ENCODE measurements around the gene WNT7B.

Gene WNT7B

DNA sequence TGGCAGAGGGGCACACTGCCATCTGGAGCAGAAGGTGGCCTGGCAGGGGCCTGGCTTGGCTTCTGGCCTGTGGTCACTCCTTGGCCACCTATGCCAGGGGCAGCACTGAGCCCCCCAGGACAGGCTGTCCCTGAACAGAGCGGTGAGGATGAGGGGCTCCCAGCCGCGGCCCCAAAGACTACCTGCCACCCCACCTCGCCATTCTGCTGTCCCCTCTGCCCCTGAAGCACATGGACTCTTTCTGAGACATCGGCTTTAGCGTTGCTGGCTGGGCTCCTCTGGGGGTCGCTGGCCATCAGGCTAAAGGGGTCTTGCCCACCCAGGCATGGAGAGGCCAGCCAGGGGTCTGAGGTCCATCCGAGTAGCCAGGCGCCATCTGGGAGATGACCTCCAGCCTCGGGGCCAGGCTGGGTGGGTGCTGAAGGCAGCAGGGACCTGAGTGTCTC lies 87.8 kb downstream of the WNT7B start:
- no peak for DNase-seq (ENCODE audit: low read depth in 2 of 2)

DNA sequence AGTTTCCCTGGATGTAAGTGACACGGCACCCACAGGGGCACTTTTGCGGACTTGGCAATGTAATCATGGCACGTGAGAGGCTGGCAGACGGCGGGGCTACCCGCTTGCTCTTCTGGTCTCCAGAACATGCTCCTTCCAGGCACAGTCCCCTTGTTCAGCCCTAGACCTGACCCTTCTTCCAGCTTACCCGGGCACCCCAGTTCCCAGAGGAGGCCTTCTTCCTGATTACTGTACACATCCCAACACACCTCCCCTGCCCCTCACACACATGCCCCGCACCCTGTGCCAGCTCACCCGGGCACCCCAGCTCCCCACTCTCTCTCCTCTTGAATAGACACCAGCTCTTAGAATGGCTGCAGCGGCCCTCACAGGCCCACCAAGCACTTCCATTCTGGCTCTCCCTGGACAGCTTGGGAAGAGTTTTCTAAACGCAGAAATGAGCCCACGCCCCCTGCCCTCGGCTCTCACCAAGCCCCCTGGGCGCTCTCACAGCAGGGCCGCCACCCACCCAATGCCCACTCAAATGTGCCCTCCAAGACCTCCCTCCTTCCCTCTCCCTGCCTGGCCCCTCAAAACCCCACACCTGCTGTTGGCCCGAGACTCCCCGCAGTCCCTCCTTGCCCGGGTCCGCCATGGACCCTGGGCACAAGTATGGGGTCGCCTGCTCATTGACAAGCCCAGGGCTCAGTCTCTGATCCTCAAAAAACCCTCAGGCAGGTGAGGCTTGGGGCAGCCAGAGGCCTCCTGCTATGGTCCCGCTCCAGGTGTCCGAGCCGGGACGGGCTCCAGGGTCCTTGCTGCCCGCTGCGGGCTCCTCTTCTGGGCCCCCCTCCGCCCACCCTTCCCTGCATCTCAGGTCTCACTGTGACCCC lies 88.5 kb downstream of the WNT7B start:
- no peak for DNase-seq (ENCODE audit: low read depth in 2 of 2)

DNA sequence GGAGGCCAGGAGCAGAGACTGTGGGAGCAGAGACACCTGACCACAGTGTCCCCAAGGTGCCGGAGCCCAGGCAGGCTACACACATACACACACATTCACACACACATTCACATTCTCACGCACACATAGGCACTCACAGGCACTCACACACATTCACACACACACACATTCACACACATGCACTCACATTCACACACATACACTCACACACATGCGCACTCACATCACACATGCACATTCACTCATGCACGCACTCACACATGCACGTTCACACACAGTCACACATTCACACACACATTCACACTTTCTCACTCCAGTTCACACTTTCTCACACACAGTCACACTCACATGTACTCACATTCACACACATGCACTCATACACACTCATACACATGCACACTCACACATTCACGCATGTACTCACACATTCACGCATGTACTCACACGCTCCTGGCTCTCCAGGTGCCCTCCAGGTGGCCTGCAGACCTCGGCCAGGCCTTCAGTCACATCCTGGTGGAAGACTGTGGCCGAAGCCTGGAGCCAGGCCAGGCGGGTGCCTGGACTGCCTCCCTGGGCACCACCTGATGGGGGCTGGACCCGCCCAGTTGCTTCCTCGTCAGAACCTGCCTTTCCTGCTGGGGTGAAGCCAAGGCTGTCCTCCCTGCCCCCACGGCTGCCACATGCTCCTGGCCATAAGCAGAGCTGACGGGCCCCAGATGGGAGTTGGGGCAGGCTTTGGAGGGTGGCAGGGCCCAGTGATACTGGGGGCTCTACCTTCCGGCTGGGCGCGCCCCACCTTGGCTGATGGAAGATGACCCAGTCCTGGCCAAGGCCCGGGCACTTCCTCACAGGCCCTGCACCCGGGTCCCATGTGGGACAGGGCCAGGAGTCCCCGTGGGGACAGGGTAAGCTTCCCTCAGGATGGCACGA lies 89.5 kb downstream of the WNT7B start:
- DNase-seq (ENCODE audit: low read depth in 2 of 2): no peak

DNA sequence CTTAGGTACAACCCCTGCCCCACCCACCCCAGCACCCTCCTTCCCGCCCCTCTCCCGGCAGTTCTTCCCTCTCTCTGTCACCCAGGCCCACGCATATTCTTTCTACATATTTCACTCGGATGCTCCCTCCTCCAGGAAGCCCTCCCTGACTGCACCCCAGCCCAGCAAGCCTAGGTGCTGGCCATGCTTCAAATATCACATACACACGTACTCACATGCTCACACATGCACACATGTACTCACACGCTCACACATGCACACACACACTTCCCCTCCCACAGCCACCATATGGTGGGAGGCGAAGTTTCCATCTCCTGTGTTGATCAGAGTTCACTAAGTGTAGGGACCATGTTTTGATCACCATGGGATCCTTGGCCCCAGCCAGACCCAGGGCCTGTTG lies 90.4 kb downstream of the WNT7B start:
- no peak for DNase-seq (ENCODE audit: low read depth in 2 of 2)

DNA sequence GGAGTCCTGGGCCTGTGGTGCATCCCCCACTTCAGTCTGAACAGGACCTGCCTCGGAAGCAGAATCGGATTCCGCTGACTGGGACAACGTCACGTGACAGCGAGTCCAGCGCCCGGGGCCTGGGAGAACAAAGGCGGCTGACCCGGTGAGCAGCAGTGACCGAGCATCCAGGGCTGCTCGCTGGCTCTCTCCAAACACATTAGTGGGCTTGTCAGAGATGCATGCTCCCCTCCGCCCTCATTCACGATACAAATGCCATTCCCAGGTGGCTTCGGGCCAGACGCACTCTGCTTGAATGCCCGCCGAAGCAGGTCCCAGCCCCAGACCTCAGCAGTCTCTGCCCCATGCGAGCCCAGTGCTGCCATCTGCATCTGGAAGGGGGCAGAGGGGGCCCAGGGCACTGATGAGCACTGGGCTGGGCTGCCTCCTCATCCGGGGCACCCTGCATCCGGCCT lies 91.0 kb downstream of the WNT7B start:
- no peak for DNase-seq (ENCODE audit: low read depth in 2 of 2)

DNA sequence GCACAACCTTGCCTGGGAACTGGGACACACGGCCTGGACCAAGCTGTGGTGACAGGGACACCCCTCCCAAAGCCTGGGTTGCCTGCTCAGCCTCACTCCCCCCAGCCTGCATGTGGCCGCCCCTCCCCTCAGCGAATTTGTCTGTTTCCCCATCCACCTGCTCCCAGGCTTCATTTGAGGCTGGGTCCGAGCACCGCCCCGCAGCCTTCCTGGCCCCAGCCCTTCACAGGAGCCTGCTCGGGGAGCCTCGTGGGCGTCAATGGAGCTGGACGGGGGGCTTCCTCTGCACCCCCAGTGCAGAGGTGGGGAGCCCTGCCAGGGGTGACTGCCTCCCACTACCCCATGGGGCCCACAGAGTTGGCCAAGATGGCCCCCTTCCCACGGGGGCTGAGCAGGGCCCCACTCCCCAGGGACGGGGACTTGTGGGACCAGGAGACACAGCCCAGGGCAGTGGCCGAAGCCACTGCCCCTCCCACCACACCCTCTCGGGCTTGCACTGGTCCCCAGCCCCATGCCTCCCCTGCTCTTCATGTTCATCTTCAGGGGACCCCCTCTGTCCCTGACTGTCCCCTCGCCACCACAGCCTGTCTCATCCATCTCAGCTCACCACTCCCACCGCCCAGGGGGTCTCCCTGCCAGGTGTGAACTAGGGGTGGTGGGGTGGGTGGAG lies 91.7 kb downstream of the WNT7B start:
- no peak for DNase-seq (ENCODE audit: low read depth in 2 of 2)

DNA sequence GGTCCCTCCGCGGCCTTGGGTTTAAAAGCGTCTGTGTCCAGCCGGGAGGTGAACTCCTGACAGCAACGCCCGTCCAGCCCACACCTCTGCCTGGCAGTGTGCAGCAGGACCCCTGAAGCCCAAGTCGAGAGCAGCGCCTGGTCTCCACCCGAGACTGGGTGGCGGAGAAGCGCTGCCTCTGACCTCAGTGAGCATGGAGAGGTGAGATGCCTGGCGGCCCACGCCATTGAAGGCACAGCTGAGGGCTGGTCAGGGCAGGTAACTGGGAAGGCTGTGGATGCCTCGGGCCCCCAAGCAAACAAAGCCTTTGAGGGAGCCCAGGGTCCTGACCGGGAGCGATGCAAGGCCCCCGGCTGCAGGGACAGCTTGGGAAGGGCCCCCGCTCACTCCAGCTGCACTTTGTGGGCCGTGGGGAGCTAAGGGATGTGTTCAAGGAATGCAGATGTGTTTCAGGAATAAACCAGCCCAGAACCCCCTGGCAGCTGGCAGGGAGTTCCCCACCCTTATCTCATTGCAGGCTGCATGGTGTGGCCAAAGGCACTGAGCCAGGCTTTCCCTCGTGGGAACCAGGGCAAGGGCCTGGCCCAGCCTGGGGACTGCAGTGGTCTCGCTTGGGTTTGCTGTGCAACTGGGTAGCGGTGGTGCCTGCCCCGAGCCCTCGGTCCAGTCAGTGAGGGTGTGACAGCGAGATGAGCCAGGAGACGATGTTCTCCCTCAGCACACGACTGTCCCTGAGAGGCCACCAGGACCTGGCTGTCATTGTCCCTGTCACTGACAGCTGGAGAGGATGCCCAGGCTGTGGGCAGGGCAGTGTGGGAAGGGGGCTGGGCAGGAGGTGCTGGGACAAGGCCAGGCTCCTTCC lies 92.5 kb downstream of the WNT7B start:
- DNase-seq (ENCODE audit: low read depth in 2 of 2): no peak

DNA sequence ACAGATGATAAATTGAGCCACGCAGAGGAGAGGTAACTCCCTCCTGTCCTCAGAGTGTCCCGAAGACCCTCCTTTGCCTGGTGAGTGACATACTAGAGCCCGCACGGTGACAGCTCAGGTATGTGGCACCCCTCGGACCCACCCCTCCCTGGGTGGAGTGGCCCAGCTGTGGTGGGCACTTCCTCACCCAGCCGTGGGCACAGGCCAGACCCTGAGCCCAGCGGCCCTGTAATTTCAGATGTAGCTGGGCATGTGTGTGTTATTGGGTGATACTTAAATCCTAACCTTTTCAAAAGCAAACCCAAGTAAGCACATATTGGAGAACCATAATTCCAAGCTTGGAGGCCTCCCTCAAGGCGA lies 93.2 kb downstream of the WNT7B start:
- no peak for DNase-seq (ENCODE audit: low read depth in 2 of 2)

DNA sequence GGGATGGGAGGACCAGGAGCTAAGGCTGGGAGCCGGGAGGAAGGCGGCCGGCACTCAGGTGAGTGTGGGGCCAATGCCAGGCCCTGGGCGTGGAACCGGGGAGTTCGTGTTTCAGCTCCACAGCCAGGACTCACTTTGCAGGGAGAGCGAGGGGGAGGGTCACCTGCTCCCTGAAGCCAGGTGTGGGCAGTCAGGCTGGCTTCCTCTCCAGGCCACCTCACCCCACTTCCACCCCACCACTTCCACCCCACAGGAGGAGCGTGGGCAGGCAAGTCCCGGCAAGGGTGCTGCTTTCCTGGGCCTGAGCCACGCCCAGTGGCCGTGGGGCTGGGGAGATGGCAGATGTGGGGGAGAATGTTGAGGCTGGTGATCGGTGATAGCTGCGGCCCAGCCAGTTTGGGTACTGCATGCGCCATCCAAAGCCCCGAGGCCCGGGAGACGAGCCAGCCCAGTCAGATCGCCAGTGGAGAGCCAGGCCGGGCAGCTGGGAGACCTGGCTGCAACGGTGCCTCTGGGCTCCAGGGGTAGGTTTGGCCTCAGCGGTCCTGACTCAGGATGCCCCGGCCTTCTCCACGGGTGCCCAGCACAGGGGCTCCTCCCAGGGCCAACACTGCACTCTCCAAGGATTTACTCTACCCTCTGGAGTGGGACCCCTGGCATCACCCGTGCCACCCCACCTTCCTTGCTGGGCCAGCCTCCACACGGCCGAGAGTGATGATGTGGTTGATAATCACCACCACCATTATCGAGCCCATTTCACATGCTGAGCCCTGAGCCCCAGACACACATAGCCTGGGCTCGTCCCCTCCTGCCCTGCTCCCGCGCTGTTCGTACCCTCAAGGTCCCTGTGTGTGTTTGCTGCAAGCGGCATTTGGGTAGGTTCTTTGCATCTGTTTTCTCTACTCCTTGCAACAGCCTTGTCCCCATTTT lies 93.8 kb downstream of the WNT7B start:
- no peak for DNase-seq (ENCODE audit: low read depth in 2 of 2)

DNA sequence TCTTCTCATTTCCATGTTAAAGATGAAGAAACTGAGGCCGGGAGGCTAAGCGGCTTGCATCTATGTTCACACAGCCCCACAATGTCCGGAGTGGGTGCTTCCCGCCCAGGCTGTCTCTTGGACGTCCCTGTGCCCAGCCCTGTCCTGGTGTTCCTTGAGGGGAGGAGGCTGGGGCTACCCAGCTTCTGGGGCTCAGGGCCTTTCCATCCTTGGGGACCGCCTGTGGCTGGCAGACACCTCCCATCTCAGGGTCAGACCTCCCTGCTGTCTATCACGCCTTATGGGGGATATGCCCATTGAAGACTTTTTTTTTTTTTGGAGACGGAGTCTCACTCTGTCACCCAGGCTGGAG lies 95.5 kb downstream of the WNT7B start:
- no peak for DNase-seq (ENCODE audit: low read depth in 2 of 2)

DNA sequence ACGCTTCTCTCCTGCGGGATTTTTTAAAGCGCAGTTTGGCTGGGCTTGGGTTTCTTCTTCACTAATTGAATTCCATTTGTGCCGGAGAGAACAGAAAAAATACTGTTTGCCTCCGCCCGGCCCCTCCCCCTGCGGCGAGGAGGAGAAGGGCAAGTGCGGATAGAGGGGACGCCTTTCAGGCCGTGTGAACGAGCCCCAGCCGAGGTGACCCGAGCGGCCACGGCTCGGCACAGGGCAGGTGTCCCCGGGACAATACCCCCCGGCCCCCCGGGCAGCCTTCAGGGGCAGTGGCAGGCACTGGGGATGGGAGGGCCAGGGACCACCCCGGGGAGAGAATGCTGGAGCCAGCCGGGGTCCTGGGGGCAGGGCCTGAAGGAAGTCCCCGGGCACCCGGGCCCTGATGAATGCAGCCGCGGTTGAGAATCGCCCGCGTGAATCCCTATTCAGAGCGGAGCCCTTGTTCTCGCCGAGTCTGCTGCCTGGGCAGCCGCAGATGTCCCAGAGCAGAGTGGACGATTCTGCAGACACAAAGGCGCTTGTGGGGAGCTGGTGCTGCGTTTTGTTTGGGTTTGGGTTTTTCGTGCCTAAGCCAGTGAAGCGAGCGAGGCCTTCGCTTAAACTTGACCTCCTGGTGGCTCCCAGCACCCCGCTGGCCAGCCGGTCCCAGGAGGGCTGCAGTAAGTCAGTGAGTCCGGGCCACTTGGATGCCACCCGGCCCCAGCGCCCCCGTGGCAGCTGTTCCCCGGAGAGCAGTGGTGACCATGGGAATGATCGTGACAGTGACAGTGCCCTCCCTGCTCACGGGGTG lies 96.0 kb downstream of the WNT7B start:
- DNase-seq (ENCODE audit: low read depth in 2 of 2): no peak

DNA sequence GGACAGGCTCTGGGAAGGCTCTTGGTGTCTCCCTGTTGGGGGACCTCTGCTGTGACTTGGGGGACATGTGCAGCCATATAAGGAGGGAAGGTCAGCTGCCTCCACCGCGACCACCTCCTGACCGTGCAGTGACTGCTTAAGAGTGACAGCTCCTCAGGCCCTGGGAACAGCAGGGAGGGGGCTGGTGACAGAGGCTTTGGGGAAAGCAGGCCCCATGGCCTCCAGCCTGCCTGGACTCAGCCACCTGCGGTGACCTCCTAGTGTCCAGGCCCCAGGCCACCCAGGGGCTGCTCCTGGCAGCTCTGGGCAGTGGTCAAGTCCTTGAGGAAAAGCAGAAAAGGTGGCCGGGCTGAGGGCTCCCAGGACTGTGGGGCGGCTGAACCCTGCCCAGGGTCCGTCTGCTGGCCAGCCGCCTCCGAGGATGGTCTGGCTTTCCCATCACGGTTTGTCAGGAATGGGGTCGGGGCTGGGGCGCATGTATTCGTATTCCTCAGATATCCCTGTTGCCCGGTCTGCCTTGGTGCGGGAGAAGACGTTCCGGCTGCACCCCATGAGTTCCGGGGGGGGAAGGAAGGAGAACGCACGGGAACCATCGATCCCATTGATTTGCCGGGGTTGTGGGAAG lies 96.8 kb downstream of the WNT7B start:
- DNase-seq (ENCODE audit: low read depth in 2 of 2): no peak

DNA sequence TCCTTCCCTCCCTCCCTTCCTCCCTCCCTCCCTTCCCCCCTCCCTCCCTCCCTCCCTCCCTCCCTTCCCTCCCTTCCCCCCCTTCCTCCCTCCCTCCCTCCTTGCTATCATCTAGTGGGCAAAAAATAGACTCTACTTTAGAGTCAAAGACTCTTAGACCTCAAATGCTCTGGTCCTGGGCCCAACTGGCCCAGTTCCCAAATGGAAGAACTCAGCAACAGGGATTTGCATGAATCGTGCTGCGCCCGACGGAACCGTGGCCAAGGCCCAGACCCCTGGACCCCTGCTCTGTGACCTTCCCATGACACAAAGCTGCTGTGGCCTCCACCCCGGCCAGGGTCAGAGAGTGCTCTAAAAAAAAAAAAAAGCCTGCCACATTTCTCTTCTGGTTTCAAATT lies 97.4 kb downstream of the WNT7B start:
- DNase-seq (ENCODE audit: low read depth in 2 of 2): no peak

DNA sequence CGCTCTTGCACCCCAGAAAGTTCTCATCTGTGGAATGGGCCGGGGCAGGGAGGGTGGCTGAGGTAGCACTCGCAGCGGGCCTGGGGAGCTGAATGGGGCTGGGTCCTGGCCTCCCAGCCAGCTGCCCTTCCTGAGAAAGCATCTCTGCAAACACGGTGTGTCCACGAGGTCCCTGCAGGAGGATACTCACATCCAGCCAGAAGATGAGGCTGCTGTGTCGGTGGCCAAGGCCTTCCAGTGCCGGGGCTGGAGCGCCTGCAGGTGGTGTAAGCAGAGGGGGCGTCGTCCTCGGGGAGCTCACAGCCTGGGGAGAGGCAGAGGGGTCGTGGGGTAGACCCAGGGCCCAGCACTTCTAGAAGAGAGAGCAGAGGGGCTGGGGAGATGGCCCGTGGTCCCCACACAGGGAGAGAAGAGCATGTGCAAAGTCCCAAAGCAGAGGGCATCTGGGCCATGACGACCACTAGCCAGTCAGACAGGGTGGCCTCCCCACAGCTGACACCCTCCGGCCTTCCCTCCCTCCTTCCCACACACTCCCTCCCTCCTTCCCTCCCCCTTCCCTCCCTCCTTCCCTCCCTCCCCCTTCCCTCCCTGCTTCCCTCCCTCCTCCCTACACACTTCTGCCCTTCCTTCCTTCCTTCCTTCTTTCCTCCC lies 97.9 kb downstream of the WNT7B start:
- DNase-seq (ENCODE audit: low read depth in 2 of 2): no peak

DNA sequence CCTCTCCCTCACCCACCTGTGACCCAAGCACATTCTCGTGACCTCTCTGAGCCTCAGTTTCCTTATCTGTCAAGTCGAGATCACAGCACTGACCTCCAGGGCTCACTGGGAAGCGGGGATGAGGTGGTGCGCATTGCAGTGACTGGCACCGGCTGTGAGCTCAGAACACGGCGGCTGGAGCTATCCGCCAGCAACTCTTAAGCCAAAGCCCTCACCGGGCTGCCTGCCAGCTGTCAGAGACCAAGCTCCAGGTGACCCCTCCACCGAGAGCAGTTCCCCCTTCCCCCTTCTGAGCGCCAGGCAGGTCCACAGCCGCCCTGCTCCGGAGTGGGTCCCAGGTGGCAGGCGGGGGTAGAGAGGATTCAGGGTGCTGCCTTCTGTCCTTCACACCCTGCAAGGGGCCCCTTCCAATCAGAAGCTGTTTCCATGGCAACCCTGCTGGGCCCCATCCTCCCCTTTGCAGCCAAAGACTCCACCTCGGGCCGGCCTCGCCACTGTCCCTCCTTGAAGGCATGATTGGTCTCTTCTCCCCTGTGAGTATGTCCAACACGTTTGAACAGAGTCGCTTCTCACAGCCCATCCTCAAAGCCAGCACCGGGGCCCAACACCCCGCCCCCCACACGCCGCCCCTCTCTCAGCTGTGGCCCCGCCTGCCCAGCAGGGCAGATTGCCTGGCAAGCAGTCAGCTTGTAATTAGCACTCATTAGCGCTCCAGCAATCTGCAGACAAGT lies 98.7 kb downstream of the WNT7B start:
- DNase-seq (ENCODE audit: low read depth in 2 of 2): no peak

DNA sequence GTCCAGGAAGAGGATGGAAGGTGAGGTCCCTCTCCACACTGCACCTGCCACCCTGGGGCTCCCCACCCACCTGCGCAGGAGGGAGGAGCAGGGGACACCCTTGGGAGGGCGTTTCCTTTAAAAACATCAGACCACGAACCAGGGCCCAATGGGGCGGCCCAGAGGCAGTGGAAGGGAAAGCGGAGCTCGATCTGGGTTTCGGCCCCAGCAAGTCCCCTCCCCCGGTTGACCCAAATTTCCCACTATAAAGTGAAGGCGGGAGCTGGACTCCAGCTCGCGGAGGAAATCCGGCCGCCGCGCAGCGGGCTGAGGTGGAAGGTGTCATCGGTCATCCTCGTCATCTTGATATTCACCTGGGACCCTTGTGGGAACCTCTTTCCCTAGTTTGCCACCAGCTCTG lies 99.3 kb downstream of the WNT7B start:
- DNase-seq (ENCODE audit: low read depth in 2 of 2): no peak

DNA sequence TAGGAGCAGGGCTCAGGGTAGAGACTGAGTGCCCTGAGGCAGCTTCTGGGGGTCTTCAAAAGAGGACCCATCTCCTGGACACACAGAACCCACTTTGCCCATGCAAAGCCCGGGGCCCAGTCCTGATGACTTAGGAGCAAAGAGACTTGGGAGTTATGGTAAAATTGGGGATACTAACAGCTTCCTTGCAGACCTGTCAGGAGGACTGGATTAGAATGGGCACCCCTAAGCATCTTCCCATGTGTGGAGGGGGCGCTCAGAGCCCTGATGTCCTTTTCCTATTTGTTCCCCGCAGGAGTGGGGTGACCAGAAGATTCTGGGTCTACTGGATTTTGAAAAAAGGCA lies 100.0 kb downstream of the WNT7B start:
- no peak for DNase-seq (ENCODE audit: low read depth in 2 of 2)

Data from stimulated activated CD8-positive, alpha-beta memory T cell treated with anti-CD3 and anti-CD28 coated beads, Interleukin-2, amount 100 ng/mL, for 48 hours (primary cell).